B cell (primary cell): Measurements from ENCODE around the gene EXOSC6. TPM values are rescaled to one million over a fixed set of nuclear protein-coding genes. Genes with fewer than 3 reads are reported as not detected.

Experiments
- ATAC-seq: fragments of 200-7000 bp; cut with Tn5 transposase; one replicate; pipeline ENCODE4 v1.10.0; 2021; ENCODE audit warnings: low read depth, mild to moderate bottlenecking, moderate number of reproducible peaks, moderate library complexity
- CTCF ChIA-PET: fragments of 350-600 bp; sonication (Branson Sonifier 250); formaldehyde crosslinking; loops from one replicate; lab custom pipeline; 2021; ENCODE audit warnings: antibody characterized with exemption, inconsistent platforms; lab: Charles Lee
- POLR2A ChIA-PET: fragments of 350-600 bp; sonication (Branson Sonifier 250); formaldehyde crosslinking; loops from one replicate; lab custom pipeline; 2021; ENCODE audit warnings: antibody characterized with exemption; lab: Charles Lee
- DNase-seq: peaks from one replicate; pipeline ENCODE4 v3.0.0; 2013
- H2AFZ ChIP-seq: 2 replicates; pipeline ENCODE4 v1.6.1; 2012; ENCODE audit warnings: mild to moderate bottlenecking, low read depth, low read length; ENCODE audit not compliant: insufficient read depth, poor library complexity, severe bottlenecking
- H3K27ac ChIP-seq, 2 donors: 1 replicate in 1 of 2; 2 replicates in 1 of 2; pipeline ENCODE4 v1.5.1; 2012 to 2013; ENCODE audit warnings: low read length in 2 of 2, mild to moderate bottlenecking in 2 of 2, moderate library complexity in 1 of 2
- H3K27me3 ChIP-seq, 4 experiments: fragments of 200-600 bp in 1 of 4; sonication (generic) in 1 of 4; replicated peaks in 1 of 4; 1 replicate in 2 of 4; 2 replicates in 2 of 4; pipeline versions ENCODE4 v1.6.1 to v1.7.0; 2013 to 2016; ENCODE audit warnings: low read length in 3 of 4, mild to moderate bottlenecking in 2 of 4, mixed read lengths in 1 of 4, moderate library complexity in 1 of 4; ENCODE audit not compliant: insufficient read depth in 4 of 4, control insufficient read depth in 3 of 4; ENCODE audit errors: control extremely low read depth in 1 of 4
- H3K36me3 ChIP-seq, 2 experiments: replicated peaks in 1 of 2; 1 replicate in 1 of 2; 2 replicates in 1 of 2; pipeline versions ENCODE4 v1.6.1 to v1.7.1; 2013; ENCODE audit warnings: low read length in 1 of 2; ENCODE audit not compliant: insufficient read depth in 2 of 2, control insufficient read depth in 1 of 2; ENCODE audit errors: control extremely low read depth in 1 of 2, extremely low read depth in 1 of 2
- H3K4me1 ChIP-seq, 2 donors: fragments of 200-600 bp in 1 of 2; sonication (generic) in 1 of 2; 1 replicate in 1 of 2; 2 replicates in 1 of 2; pipeline versions ENCODE4 v1.5.1 to v1.6.1; 2013 to 2017; ENCODE audit warnings: low read length in 2 of 2; ENCODE audit not compliant: control insufficient read depth in 2 of 2, insufficient read depth in 2 of 2
- H3K4me2 ChIP-seq: replicated peaks from 2 replicates; pipeline ENCODE3; 2012; ENCODE audit warnings: mild to moderate bottlenecking, low read depth, low read length; ENCODE audit not compliant: poor library complexity, severe bottlenecking
- H3K4me3 ChIP-seq, 5 experiments: fragments of 200-600 bp in 1 of 5; sonication (generic) in 1 of 5; 1 replicate in 3 of 5; 2 replicates in 2 of 5; pipeline versions ENCODE4 v1.5.1 to v1.7.0; 2011 to 2016; ENCODE audit warnings: low read length in 4 of 5, mild to moderate bottlenecking in 4 of 5, low read depth in 2 of 5, control low read depth in 1 of 5, moderate library complexity in 1 of 5; ENCODE audit not compliant: insufficient read depth in 1 of 5; ENCODE audit errors: control extremely low read depth in 1 of 5, extremely low read depth in 1 of 5
- H3K79me2 ChIP-seq: fragments of 200-600 bp; sonication (generic); one replicate; pipeline ENCODE4 v1.6.0; 2016; ENCODE audit warnings: low read length; ENCODE audit not compliant: control insufficient read depth, insufficient read depth
- H3K9ac ChIP-seq: fragments of 200-600 bp; sonication (generic); 2 replicates; pipeline ENCODE4 v1.6.1; 2017; ENCODE audit warnings: mild to moderate bottlenecking, low read length, moderate library complexity
- H3K9me3 ChIP-seq, 3 donors: one replicate each; pipeline versions ENCODE4 v1.6.1 to v1.7.1; 2013; ENCODE audit warnings: low read length in 2 of 3; ENCODE audit not compliant: control insufficient read depth in 2 of 3, insufficient read depth in 1 of 3; ENCODE audit errors: control extremely low read depth in 1 of 3
- H4K20me1 ChIP-seq: 2 replicates; pipeline ENCODE4 v1.6.0; 2012; ENCODE audit warnings: mild to moderate bottlenecking, low read length; ENCODE audit not compliant: insufficient read depth, control insufficient read depth, poor library complexity, severe bottlenecking
- H3K27ac Mint-ChIP-seq: one replicate; pipeline ENCODE4 v1.8.0; 2021; ENCODE audit warnings: mixed read lengths
- H3K27me3 Mint-ChIP-seq: one replicate; pipeline ENCODE4 v1.8.0; 2021; ENCODE audit warnings: mixed read lengths
- H3K4me1 Mint-ChIP-seq: one replicate; pipeline ENCODE4 v1.8.0; 2021; ENCODE audit warnings: mixed read lengths
- H3K4me3 Mint-ChIP-seq: one replicate; pipeline ENCODE4 v1.8.0; 2021; ENCODE audit warnings: mixed read lengths
- H3K9me3 Mint-ChIP-seq: one replicate; pipeline ENCODE4 v1.8.0; 2022; ENCODE audit warnings: mixed read lengths; ENCODE audit not compliant: insufficient read depth
- EZH2 ChIP-seq: IDR thresholded peaks from 2 replicates; pipeline ENCODE4 v1.6.1; 2012; ENCODE audit warnings: borderline replicate concordance, low read depth, mild to moderate bottlenecking, moderate library complexity, low read length; ENCODE audit not compliant: insufficient read depth, poor library complexity, severe bottlenecking
- WGBS: methylation state at CpG from one replicate; pipeline ENCODE4 v1.1.5; 2013; ENCODE audit warnings: missing lambda C conversion rate; ENCODE audit not compliant: insufficient coverage; 5-methylcytosine and 5-hydroxymethylcytosine counted together
- intact Hi-C: fragments of 100-400 bp; cut with micrococcal nuclease; formaldehyde crosslinking; loops from one replicate; pipeline ENCODE4 v1.10.0; 2022
- polyA plus RNA-seq: library from polyadenylated mRNA; depleted of rRNA; stranded (reverse); fragments of >200 nt; gene quantifications from 2 replicates; pipeline ENCODE4 v1.2.3, GENCODE V29; 2012
- total RNA-seq, 2 donors: library from RNA; stranded (reverse); fragments of 120-200 nt in 1 of 2; gene quantifications; 1 replicate in 1 of 2; 2 replicates in 1 of 2; pipeline versions ENCODE4 v1.2.3 to v1.2.4, GENCODE V29; 2013 to 2022
- TF ChIP-seq, protein P1 (sequence below): fragments of 200-600 bp; IDR thresholded peaks from one replicate; pipeline ENCODE4 v1.8.0; 2022; ENCODE audit warnings: antibody characterized with exemption, mild to moderate bottlenecking

Gene EXOSC6
- total and polyA plus RNA-seq, 2 donors (not counting 1 experiment from before 2014, with no cell fraction given): 13.0 to 42.3 TPM

- H4K20me1 ChIP-seq: peaks cover 4% of the 10 kb centered on the region
- H3K27ac ChIP-seq: no peak overlapping the region
- H3K36me3 ChIP-seq: peaks cover 5 to 42% of the 10 kb centered on the region in 2 experiments
- Mint-ChIP-seq H3K4me1 (no peaks in the 10 kb centered on the region), H3K27ac (no peak overlapping the region), H3K9me3 (no peaks in the 10 kb centered on the region), H3K4me3 (no peak overlapping the region), H3K27me3 (no peaks in the 10 kb centered on the region)
- H3K79me2 ChIP-seq: peaks cover 33% of the 10 kb centered on the region
- no CpG with 5 or more reads among the region's 1 CpG for WGBS
- no peaks in the 10 kb centered on the region for H3K9me3 ChIP-seq
- H2AFZ ChIP-seq: no peak overlapping the region
- no peak for ATAC-seq
- H3K9ac ChIP-seq: no peak overlapping the region
- H3K4me3 ChIP-seq: no peak overlapping the region
- intact Hi-C loops: no loop called here
- no peaks in the 10 kb centered on the region for H3K27me3 ChIP-seq
- H3K4me1 ChIP-seq: no peaks in the 10 kb centered on the region
- ChIA-PET POLR2A (no interaction called here), CTCF (no interaction called here)
- no peak for DNase-seq
- TF ChIP-seq EZH2: no peak
- TF ChIP-seq, protein P1, sequence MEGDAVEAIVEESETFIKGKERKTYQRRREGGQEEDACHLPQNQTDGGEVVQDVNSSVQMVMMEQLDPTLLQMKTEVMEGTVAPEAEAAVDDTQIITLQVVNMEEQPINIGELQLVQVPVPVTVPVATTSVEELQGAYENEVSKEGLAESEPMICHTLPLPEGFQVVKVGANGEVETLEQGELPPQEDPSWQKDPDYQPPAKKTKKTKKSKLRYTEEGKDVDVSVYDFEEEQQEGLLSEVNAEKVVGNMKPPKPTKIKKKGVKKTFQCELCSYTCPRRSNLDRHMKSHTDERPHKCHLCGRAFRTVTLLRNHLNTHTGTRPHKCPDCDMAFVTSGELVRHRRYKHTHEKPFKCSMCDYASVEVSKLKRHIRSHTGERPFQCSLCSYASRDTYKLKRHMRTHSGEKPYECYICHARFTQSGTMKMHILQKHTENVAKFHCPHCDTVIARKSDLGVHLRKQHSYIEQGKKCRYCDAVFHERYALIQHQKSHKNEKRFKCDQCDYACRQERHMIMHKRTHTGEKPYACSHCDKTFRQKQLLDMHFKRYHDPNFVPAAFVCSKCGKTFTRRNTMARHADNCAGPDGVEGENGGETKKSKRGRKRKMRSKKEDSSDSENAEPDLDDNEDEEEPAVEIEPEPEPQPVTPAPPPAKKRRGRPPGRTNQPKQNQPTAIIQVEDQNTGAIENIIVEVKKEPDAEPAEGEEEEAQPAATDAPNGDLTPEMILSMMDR: no peak
- no peak overlapping the region for H3K4me2 ChIP-seq
Measured at GRCh38 chr16:70276392-70276791, 24.7 kb upstream of the EXOSC6 start.

DNA sequence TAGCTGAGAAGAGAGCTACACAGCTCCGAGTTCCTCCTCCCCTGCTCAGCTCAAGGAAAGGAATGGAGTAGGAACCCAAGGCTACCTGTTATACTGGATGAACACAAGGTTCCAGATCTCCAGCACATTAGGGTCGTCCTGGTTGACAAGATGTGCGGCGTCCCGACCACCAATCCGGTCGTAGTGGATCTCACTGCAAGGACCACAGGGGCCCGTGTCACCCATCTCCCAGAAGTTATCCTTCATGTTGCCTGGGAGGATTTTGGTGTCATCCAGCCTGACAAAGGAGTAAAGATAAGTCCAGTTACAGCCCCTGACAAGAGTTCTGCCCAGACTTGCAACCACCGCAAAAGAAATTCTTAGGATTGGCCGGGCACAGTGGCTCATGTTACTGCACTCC lies 20.0 kb upstream of the EXOSC6 start:
- POLR2A ChIA-PET: no interaction called here
- ATAC-seq (no peak), DNase-seq (no peak)
- Histone ChIP-seq H3K4me1 (no peaks in the 10 kb centered on the region), H2AFZ (no peak overlapping the region), H3K27me3 (no peaks in the 10 kb centered on the region), H3K9me3 (no peaks in the 10 kb centered on the region), H3K79me2 (peaks cover 3% of the 10 kb centered on the region), H3K4me2 (no peak overlapping the region), H3K36me3 (peaks cover 1 to 50% of the 10 kb centered on the region in 2 experiments), H3K4me3 (no peak overlapping the region), H3K27ac (no peak overlapping the region), H3K9ac (no peak overlapping the region), H4K20me1 (no peaks in the 10 kb centered on the region)
- TF ChIP-seq, protein P1: no peak
- no peak for TF ChIP-seq EZH2
- CTCF ChIA-PET: interaction anchor here (0.6 kb wide), 1 partner anchor 917 kb away, joined by 3 read pairs; no protein-coding TSS in a partner anchor
- H3K4me1 Mint-ChIP-seq: no peaks in the 10 kb centered on the region
- no peak overlapping the region for H3K27ac Mint-ChIP-seq
- WGBS: 95% methylated on average over 3 of the region's 10 CpGs
- no peaks in the 10 kb centered on the region for H3K9me3 Mint-ChIP-seq
- no peak overlapping the region for H3K4me3 Mint-ChIP-seq
- intact Hi-C loops: no loop called here
- no peaks in the 10 kb centered on the region for H3K27me3 Mint-ChIP-seq
